Activated T-cell treated with anti-CD3 and anti-CD28 coated beads for 1 hour (primary cell): Measurements from ENCODE around the gene VSIR.

ENCODE experiments used
- DNase-seq: peaks from one replicate; pipeline ENCODE4 v3.0.0-alpha.2; 2020; ENCODE audit warnings: low read depth

VSIR gene

DNA sequence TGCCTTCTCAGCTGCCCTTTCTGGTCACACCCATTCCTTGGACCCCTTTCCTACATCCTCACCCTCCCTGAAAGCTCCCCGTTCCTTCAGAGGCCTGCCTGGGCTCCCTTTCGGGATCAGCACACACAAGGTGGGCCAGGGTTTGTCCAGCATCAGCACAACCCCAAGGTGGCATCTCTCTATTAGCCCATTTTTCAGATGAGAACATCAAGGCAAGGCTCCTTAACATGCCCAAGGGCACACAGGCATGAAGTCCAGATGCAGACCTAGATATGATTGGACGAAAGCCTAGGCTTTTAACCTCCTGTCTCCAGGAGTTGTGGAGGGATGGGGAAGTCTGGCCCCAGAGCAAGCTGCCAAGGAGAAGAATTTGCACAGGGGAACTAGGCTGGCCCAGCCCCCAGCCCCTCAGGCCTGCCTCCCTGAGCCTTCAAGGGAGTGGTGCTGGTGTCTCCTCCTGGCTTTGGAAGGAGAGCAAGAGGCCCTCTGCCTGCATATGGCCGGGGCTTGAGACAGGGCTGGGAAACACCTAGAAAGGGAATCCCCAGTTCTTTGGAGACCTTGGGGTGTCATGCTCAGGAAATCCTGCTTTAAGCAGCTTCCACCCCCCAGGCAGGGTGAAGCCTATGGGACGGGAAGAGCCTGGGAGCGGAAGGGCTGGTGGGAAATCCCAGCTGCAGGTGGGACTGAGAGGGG lies 9.0 kb upstream of the VSIR start:
- no peak for DNase-seq

DNA sequence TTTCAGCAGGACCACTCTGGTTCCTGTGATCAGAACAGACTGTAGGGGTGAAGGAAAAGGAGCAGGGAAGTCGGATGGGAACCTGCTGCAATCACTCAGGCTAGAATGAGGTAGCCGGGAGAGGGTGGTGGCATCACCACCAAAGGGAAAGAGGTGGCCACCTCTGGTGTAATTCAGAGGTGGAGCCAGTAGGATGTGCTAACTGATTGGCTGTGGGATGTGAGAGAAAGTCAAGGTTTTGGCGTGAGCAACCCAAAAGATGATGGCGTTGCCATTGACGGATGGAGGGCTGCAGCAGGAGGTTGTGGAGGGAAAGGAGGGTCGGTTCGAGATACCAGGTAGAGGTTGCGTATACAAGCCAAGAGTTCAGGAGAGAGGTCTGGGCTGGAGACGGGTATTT lies 7.4 kb upstream of the VSIR start:
- DNase-seq = no peak

DNA sequence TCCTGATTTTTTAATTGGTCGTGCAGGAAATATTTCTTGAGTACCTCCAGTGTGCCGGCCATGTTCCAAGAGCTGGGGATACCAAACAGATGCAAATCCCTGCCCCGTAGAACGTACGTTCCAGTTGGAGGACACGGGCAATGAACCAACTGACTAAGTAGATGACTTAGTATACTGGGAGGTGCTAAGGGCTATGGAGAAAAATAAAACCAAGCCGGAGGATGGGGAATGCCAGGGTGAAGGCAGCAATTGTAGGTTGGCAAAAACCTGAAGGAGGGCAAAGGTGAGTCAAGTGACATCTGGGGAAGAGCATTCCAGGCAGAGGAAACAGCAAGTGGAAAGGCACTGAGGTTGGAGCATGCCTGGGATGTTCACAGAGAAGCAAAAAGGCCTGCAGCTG lies 6.8 kb upstream of the VSIR start:
- no peak for DNase-seq

DNA sequence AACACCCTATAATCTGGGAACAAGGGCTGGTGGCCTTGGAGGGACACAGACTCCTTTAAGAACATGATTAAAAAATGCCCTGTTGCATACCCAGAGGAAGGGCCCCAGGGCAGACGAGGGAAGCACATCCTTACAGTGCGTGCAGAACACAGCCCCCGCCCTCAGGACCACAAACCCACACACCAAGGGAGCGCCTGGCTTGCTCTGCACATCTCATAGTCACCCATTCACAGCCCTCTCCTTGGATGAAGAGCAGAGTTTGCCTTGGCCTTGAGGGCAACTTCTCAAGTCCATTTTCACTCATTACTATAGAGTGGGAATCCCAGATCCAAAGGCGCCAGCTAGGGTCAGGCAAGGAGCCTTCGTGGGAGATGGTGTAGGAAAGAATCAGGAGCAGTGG lies 6.3 kb upstream of the VSIR start:
- no peak for DNase-seq

DNA sequence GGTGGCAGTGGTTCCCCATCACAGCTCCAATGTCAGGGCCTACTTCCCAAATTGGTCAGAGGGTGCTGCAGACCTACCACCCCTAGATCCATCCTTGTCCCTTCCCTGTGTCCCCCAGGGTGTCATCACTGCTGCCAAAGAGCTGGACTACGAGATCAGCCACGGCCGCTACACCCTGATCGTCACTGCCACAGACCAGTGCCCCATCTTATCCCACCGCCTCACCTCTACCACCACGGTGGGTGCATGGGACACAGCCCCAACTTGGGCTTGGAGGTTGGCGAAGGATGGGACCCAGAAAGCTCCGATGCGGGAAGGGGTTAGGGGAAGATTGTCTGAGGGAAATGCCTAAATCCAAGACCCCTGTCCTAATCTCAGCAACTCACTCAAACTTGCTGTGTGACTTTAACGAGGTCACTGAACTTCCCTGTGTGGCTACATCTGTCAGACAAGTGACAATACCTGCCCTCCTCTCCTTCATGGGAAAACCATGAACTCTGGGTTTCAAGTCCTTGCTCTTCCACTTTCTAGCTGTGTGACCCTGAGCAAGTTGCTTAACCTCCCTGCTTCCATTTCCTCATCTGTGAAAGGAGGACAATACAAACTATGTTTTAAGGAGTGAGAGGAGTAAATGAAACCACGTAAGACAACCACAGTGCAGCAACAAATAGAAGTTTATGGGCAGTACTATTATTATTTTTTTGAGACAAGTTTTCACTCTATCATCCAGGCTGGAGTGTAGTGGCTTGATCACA lies 4.9 kb upstream of the VSIR start:
- no peak for DNase-seq

DNA sequence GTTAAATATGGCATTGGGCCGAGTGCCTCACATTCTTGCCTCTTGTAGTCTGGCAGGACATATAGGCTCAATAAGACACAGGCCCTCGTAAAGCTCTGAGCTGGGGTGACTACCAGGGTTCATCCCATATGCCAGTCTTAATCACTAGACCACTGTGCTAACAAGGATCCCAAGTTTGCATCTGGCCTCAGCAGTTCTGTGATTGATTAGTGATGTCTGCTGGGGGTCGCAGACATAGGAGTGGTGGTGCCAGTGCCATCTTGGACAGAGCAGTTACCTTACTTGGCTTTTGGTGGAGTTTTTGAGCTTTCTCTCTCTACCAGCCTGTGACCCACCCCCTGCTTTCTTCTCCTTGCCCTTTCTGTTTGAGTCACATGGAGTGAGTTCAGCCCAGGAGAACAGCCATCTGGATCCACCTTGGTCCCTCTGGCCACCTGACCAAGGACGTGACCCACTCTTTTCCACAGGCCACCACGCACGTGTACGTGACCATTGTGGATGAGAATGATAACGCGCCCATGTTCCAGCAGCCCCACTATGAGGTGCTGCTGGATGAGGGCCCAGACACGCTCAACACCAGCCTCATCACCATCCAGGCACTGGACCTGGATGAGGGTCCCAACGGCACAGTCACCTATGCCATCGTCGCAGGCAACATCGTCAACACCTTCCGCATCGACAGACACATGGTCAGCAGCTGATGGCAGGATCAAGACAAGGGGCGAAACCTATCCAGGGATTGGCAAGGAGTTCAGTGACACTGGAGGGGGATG lies 4.1 kb upstream of the VSIR start:
- no peak for DNase-seq

DNA sequence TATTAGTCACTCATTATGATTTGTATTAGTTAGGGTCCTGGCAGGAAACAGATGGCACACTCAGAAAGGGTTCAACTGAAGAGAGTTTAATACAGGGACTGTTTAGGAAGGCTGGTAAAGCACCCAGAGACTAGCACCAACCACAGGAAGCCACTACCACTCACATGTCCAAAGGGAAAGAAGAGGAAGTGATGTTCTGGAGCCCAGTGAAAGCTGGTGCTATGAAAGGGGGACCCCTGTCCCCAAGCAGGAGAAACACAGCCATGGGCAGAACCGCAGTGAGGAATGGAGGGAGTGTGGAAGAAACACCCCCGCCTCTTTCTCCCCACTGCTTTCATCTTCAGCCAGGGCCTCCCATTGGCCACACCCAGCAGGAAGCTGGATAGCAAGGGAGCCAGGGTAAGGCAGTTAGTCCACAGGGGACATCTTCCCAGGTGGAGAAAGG lies 3.2 kb upstream of the VSIR start:
- no peak for DNase-seq

DNA sequence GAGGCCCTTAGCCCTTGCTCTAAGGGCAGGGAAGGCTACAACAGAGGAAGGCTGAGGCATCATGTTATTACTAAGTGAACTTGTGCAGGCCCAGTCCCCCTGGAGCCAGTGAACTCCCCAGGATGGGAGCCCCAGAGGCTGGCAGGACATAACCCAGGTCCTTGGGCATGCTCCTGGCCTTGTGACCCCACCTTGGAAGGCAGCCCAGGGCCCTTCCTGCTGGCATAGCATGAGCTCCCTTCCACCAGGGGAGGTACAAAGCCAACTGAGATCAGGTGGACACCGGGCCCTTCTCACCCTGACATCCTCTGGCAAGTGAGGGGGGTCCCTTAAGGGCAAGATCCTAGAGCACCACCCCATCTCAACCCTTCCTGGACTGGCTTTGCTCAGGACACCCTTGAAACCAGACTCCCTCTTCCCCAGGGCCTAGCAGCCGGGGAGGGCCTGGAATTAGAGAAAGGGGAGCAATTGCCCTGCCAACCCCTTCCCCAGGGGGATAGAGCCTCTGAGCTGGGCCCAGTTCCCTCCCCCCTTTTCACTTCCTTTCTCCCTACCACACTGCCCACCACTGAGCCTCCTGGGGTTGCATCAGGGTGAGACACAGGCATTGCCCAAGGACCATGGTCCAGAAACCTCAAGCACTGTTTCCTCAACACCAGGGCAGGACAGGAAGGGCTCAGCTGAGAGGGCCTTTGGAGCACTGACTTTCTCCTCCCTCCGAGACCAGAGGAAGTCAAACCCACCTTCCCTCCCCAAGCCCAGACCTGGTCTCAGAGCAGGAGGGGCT lies 1.8 kb upstream of the VSIR start:
- DNase-seq = no peak

DNA sequence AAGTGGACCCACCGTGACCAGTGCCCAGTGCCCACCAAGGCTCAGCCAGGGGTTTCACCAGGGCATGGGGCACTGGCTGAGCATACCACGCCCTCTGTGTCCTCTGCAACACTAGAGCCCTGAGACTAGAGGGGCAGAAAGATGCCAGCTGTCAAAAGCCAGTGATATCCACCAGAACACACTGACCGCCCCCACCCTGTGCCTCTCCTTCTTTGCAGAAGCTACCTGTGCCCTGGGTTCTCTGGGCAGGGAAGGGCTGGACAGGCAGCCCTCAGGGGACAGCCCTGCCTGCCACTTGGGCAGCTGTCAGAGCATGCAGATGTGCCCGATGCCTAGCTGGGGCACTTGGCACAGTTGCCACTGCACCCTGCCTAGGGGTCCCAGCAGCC lies 494 bp downstream of the VSIR start:
- DNase-seq = no peak

DNA sequence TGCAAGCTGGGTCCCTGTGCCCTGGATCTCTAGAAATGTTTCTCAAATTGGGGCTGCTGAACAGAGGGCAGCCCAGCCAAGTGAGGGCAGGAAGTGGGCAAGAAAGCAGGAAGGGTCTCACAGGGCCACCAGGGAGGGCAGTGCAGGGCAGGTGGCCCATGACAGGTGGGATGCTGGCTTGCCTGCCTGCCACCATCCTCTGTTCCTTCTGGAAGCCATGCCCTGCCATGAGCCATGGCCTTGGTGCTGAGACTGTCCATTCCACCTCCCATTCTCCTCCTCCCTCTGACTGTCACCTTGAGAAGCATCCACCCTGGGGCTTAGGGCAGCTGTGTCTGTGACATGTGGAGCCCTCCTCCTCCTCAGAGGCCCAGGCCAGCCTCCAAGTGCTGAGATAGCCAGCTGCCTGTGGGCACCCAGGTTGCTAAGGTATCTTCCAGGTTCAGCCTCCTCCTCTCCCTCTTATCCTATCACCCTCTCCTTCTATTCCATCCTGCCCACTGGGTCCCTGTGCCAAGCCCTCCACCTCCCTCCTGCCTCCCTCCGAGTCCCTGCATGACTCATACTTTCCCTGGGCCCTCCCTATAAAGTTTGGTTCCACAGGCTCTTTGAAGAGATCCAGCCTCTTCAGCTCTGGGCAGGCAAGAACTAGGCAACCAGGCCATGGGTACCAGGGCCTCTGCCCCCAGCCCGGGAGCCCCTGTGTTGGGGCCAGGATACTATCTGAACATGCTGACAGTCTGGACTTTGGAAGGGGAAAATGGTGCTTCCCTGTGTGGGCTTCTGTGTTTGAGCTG lies 1.3 kb downstream of the VSIR start:
- DNase-seq = no peak

DNA sequence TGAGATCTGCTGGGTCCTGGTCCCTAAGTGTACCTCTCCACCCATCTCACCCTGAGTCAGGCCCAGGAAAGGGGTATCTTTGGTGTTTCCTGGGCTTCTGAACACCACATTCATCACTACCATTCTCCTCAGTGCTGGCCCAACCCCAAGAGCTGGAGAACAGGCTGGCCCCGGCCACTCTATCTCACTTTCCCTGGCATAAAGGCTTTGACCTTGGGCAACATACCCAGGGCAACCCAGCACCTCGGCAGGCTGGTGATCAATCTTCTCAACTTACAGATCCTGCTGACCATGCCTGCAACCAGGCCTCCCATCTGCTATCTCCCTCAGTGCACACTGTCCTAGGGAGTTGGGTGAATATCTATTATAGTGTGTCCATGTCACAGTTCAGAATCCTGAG lies 2.1 kb downstream of the VSIR start:
- DNase-seq = no peak

DNA sequence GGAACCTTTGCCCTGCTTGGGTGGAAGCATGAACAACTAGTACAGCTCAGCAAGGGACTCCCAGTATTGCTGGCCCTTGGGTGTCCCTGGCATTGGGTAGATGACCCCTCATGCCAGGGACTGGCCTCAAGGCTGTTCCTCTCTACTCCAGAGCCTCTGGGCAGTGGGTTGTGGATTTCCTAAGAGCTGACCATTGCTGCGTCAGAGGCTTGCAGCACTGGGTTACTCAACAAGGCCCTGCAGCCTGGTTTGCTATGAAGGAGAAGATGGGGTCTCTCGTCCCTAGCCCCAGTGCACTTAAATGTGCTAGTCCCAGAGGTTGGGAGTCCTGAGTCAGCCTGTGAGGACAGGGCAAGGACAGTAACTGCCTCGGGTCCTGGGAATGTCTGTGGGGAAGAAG lies 2.5 kb downstream of the VSIR start:
- no peak for DNase-seq

DNA sequence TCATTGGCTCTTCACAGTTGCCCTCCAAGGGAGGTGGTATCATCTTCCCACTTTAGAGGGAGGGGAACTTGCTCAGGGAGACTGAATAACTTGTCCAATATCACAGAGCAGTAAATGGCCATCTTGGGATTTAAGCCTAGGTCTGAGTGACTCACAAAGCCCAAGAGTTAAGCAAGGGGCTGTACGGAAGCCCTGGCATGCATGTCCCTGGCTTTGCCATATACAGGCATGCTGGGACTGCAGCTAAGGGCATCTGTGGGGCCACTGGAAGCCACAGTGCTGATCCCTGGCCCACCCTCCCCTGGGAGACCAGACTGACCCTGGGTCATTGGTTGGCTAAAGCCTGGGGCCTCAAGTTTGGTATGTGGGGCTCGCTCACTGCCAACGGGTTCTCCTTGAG lies 3.1 kb downstream of the VSIR start:
- no peak for DNase-seq

DNA sequence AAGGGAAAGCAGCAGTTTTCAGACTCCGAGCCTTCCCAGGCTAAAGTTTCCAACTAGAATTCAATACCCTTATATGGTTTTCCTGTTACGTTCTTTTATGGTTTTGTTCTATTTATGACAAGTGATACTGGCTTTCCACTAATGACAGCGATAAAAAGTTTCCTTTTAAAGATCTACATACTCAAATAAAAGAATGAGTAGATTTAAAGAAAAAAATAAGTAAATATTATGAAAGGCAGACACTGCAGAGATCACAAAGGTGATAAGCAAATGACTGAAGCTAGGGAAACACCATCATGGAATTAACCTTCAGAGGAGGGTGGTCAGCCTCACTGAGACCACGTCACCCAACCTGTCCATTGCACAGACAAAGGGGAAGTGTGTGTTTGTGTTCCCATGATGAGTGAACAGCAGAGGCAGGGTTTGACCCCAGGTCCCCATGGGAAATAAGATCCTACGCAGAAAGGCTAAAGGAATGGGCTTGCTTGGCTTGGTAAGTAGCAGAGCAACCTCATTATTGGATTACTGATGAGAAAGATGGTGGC lies 4.0 kb downstream of the VSIR start:
- no peak for DNase-seq

DNA sequence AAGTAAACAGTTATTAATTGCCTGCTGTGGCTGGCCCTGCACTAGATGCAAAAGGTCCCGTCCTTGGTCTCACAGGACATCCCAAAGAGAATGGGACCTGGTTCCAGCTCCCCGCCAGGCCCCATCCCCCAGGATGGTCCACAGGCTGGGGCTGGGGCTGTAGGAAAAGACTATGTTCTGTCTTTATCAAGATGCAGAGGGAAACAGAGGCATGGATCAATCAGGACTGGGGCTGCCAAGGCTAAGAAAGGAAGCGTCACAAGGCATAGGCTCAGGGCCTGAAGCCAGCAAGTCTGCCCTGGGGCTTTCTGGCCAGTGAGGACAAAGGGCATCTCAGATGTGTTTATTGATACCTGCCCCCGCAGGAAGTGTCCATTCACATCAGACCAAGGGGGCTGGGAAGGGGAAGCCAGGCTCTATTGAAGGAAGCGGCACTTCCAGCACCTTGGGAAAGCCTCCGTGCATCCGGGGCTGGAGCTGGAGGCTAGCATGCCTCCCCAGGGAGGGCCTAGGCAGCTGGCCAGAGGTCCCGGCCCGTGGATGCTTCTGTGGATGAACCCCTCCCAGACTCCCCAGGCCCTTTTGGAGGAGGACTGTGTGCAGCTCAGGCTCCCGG lies 5.8 kb downstream of the VSIR start:
- DNase-seq = no peak

DNA sequence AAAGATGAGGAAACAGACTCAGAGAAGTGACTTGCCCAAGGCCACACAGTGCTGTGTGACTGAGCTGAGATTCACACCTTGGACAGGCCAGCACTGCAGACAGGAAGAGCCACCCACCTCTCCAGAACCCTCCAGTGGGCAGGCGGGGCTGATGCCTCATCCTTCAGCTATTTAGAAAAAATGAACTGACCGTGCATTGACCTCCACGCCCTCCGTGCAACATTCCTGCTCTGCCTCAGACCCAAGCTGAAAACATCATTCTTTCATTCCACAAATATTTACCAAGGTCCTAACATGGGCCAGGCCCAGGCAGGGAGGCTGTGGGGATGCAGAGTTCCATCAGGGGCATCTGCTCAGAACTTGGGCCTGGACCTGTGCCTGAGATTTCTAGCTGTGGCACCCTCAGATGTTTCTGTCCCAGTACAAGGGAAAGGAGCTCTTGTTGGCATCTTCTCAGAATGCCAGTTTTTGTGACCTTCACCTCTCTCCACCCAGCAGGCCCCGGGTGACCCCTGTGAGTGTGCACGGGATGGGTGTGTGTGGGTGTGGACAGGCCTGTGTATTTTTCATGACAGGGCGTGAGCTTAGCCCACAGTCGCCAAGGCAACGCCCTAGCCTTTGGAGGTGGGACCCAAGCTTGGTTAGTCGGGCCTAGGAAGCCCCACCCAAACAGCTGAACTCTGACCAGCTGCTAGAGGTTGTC lies 6.5 kb downstream of the VSIR start:
- no peak for DNase-seq

DNA sequence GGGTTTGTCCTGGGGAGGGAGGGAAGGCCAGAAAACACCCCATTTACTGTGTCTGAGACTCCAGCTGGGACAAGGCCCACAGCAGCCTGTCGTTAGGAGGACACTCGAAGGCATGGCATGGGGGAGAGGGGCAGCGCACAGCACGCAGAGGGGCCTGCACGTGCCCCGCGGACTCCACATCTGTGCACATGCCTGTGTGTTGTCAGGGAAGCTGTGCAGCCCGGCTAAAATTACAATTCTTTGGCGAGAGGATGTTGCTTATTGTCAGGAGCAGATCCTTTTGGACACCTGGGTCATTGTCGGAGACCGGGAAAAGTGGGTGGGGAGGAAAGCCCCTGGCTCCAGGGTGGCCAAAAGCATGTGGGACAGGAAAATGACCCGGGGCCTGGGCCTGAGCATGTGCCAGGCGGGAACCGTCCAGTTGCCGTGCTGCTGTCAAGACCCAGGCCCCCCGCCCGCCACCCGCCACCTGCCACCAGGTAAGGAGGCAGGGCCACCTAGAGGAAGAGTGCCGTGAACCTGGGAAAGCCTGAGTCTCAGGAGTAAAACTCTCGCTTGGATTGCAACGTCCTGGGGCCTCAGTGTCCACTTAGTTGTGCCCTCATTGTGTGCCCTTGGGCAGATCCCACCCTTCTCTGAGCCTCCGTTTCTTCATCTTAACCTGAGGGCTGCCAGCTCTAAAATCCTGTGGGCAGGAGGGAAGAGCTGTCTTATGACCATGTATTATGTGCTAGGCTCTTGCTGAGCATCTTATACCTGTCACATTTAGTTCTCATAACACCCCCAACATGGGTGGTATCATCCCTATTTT lies 7.2 kb downstream of the VSIR start:
- no peak for DNase-seq

DNA sequence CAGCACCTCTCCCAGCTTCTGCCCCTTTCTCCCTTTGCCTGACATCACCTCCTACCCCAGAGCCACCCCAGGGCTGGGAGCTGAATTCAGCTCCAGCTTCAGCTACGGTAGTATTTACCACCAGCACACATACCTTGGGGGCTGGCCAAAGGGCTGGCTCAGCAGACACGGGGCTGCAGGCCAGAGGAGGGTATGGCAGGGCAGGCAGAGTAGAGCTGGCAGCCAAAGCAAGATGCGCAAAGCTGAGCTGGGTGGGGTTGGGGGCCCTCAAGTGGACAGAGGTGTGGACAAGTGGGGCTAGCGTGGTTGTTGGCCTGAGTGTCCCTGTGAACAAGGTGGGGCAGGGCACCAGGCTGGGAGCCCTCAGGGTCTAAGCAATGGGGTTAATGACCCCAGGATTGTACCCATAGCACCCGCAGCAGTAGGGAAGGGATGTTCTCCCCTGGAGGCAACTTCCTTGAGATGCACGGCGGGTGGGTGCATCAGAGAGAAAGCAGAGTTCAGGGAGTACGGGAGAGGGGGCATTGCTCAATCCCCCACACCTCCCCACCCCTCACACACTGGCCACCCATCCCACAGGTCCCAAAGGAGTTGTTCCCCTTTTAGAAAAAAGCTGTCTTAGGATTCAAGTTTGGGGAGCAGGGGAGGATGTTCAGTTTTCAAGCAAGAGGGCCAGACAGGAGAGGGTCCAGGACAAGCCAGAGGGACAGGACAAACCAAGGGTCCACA lies 8.0 kb downstream of the VSIR start:
- no peak for DNase-seq
